A549 (cell line): ENCODE results near the gene KRT40. TPM values are rescaled to one million over a fixed set of nuclear protein-coding genes. Genes with fewer than 3 reads are reported as not detected.

ENCODE experiments used
- ATAC-seq, 2 experiments: fragments of 200-7000 bp in 1 of 2; fragments of >200 bp in 1 of 2; cut with Nextera tagmentation in 1 of 2; cut with Tn5 transposase in 1 of 2; 3 replicates each; pipeline versions ENCODE4 v1.8.0 to v1.9.1; 2018 to 2020; ENCODE audit warnings: mild to moderate bottlenecking in 1 of 2, moderate library complexity in 1 of 2
- CTCF ChIA-PET: fragments of 300-600 bp; sonication (Branson Sonifier 250); formaldehyde crosslinking; extraction: SDS; loops from one replicate; lab custom pipeline; 2021; ENCODE audit warnings: antibody characterized with exemption, inconsistent platforms; lab: Yijun Ruan, JAX
- POLR2A ChIA-PET: fragments of 350-600 bp; formaldehyde crosslinking; extraction: SDS; loops from one replicate; lab custom pipeline; 2021; ENCODE audit warnings: antibody characterized with exemption, inconsistent platforms; lab: Yijun Ruan, JAX
- DNase-seq, 2 experiments: peaks; one replicate each; pipeline versions ENCODE4 v3.0.0 to v3.0.0-alpha.2; 2011 to 2016; ENCODE audit warnings: low read depth in 1 of 2, low spot score in 1 of 2
- FAIRE-seq: peaks from 2 replicates; lab custom pipeline; 2011; peaks lifted over from hg19 to GRCh38; lab: Jason Lieb, UNC
- H3K27ac ChIP-seq, 2 experiments: fragments of >200 bp; sonication (Bioruptor Twin); formaldehyde crosslinking; 3 replicates each; pipeline ENCODE4 v1.5.1; 2016 to 2017
- H3K4me1 ChIP-seq: fragments of >200 bp; sonication (Bioruptor Twin); formaldehyde crosslinking; 3 replicates; pipeline ENCODE4 v1.6.1; 2016
- H3K4me2 ChIP-seq: fragments of >200 bp; sonication (Bioruptor Twin); formaldehyde crosslinking; 3 replicates; pipeline ENCODE4 v1.6.1; 2016
- H3K4me3 ChIP-seq: fragments of >200 bp; sonication (Bioruptor Twin); formaldehyde crosslinking; 3 replicates; pipeline ENCODE4 v1.5.1; 2016
- H3K9me3 ChIP-seq: fragments of >200 bp; sonication (Bioruptor Twin); formaldehyde crosslinking; 3 replicates; pipeline ENCODE4 v1.6.1; 2016
- CBX2 ChIP-seq: fragments of 200-600 bp; sonication (generic); IDR thresholded peaks from 2 replicates; pipeline ENCODE4 v1.6.1; 2016; ENCODE audit warnings: low read depth, mild to moderate bottlenecking, borderline replicate concordance
- CBX8 ChIP-seq: fragments of 200-600 bp; sonication (generic); IDR thresholded peaks from 2 replicates; pipeline ENCODE4 v1.6.1; 2016
- CEBPB ChIP-seq, 2 experiments: fragments of >200 bp in 1 of 2; sonication (Bioruptor Twin) in 1 of 2; formaldehyde crosslinking in 1 of 2; IDR thresholded peaks; 2 replicates each; pipeline ENCODE4 v1.6.1; 2012 to 2016
- CHD2 ChIP-seq: fragments of 150-350 bp; IDR thresholded peaks from 2 replicates; pipeline ENCODE4 v1.6.1; 2014; ENCODE audit warnings: low read length; ENCODE audit not compliant: partially characterized antibody
- EHF ChIP-seq: fragments of 250-450 bp; sonication (Bioruptor Pico); IDR thresholded peaks from 2 replicates; pipeline ENCODE4 v1.5.0; 2020; ENCODE audit warnings: mild to moderate bottlenecking
- EHMT2 ChIP-seq: fragments of 200-600 bp; sonication (generic); IDR thresholded peaks from 2 replicates; pipeline ENCODE4 v1.6.1; 2016; ENCODE audit warnings: antibody characterized with exemption, low read depth, mild to moderate bottlenecking, moderate library complexity
- ESRRA ChIP-seq: fragments of 150-350 bp; IDR thresholded peaks from 2 replicates; pipeline ENCODE4 v1.6.1; 2014; ENCODE audit warnings: mild to moderate bottlenecking, low read length, borderline replicate concordance
- FOSB ChIP-seq: fragments of 250-450 bp; sonication (Bioruptor Pico); IDR thresholded peaks from 2 replicates; pipeline ENCODE4 v1.5.0; 2020; ENCODE audit warnings: mild to moderate bottlenecking, moderate library complexity
- FOSL2 ChIP-seq, 2 experiments: fragments of 450-650 bp in 1 of 2; fragments of >200 bp in 1 of 2; sonication (Bioruptor Twin) in 1 of 2; formaldehyde crosslinking; IDR thresholded peaks; 2 replicates each; pipeline versions ENCODE4 v1.5.0 to v1.6.1; 2016 to 2020; ENCODE audit warnings: mild to moderate bottlenecking in 1 of 2, moderate library complexity in 1 of 2
- HDAC2 ChIP-seq: fragments of 200-600 bp; sonication (generic); IDR thresholded peaks from 2 replicates; pipeline ENCODE4 v1.6.1; 2016
- HOXA7 ChIP-seq: fragments of 250-450 bp; sonication (Bioruptor Pico); IDR thresholded peaks from 2 replicates; pipeline ENCODE4 v1.5.0; 2020; ENCODE audit warnings: mild to moderate bottlenecking, moderate library complexity
- KDM1A ChIP-seq: fragments of 200-600 bp; sonication (generic); IDR thresholded peaks from 2 replicates; pipeline ENCODE4 v1.6.1; 2016; ENCODE audit warnings: low read depth, mild to moderate bottlenecking
- KDM5A ChIP-seq: fragments of 200-600 bp; sonication (generic); IDR thresholded peaks from 2 replicates; pipeline ENCODE4 v1.6.1; 2016; ENCODE audit warnings: antibody characterized with exemption, mild to moderate bottlenecking
- MAZ ChIP-seq: fragments of 150-350 bp; IDR thresholded peaks from 2 replicates; pipeline ENCODE4 v1.6.1; 2014; ENCODE audit warnings: antibody characterized with exemption, low read depth, low read length, borderline replicate concordance
- MYC ChIP-seq: IDR thresholded peaks from 2 replicates; pipeline ENCODE4 v1.6.1; 2012; ENCODE audit warnings: mild to moderate bottlenecking, inconsistent platforms, low read length, improper control_type of control experiment, borderline replicate concordance
- NPAS2 ChIP-seq: fragments of 250-450 bp; sonication (Bioruptor Pico); IDR thresholded peaks from 2 replicates; pipeline ENCODE4 v1.8.0; 2022; ENCODE audit warnings: mild to moderate bottlenecking, moderate library complexity, borderline replicate concordance
- PBX3 ChIP-seq: IDR thresholded peaks from 2 replicates; pipeline ENCODE4 v1.6.1; 2012
- PHF8 ChIP-seq: fragments of 200-600 bp; sonication (generic); IDR thresholded peaks from 2 replicates; pipeline ENCODE4 v1.6.1; 2016; ENCODE audit warnings: low read depth, mild to moderate bottlenecking, antibody characterized with exemption, moderate library complexity, borderline replicate concordance
- POLR2AphosphoS2 ChIP-seq: conservative IDR thresholded peaks from 2 replicates; pipeline ENCODE4 v1.6.1; 2012; ENCODE audit warnings: low read length, improper control_type of control experiment, inconsistent platforms
- RAD21 ChIP-seq, 2 experiments: fragments of >200 bp in 1 of 2; sonication (Bioruptor Twin) in 1 of 2; formaldehyde crosslinking in 1 of 2; IDR thresholded peaks in 1 of 2; conservative IDR thresholded peaks in 1 of 2; 2 replicates in 1 of 2; 3 replicates in 1 of 2; pipeline ENCODE4 v1.6.1; 2012 to 2018; ENCODE audit warnings: inconsistent platforms in 1 of 2
- RARB ChIP-seq: fragments of 250-450 bp; sonication (Bioruptor Pico); IDR thresholded peaks from 2 replicates; pipeline ENCODE4 v1.8.0; 2021; ENCODE audit warnings: mild to moderate bottlenecking, moderate library complexity
- RNF2 ChIP-seq: fragments of 200-600 bp; sonication (generic); IDR thresholded peaks from 2 replicates; pipeline ENCODE4 v1.6.1; 2016; ENCODE audit warnings: low read depth, mild to moderate bottlenecking, antibody characterized with exemption, moderate library complexity, borderline replicate concordance
- SMC3 ChIP-seq: fragments of >200 bp; sonication (Bioruptor Twin); formaldehyde crosslinking; IDR thresholded peaks from 3 replicates; pipeline ENCODE4 v1.6.1; 2018; ENCODE audit warnings: inconsistent platforms
- TP53 ChIP-seq: fragments of 250-450 bp; sonication (Bioruptor Pico); IDR thresholded peaks from 2 replicates; pipeline ENCODE4 v1.5.0; 2021; ENCODE audit warnings: mild to moderate bottlenecking, moderate library complexity
- ZSCAN20 ChIP-seq: fragments of 250-450 bp; sonication (Bioruptor Pico); IDR thresholded peaks from 2 replicates; pipeline ENCODE4 v1.8.0; 2022; ENCODE audit warnings: mild to moderate bottlenecking, moderate library complexity
- WGBS: methylation state at CpG from one replicate; pipeline ENCODE4 v1.1.6; 2017; ENCODE audit errors: missing lambda C conversion rate; 5-methylcytosine and 5-hydroxymethylcytosine counted together
- polyA plus RNA-seq, 4 experiments: library from polyadenylated mRNA; depleted of rRNA in 3 of 4; stranded (reverse); fragments of >200 nt; fragmentation: RNase III in 1 of 4; extraction: RNeasy Plus Mini Kit Qiagen cat#74134 plus additional on column Dnase treatment in 1 of 4; gene quantifications; 2 replicates in 3 of 4; 3 replicates in 1 of 4; pipeline ENCODE4 v1.2.3, GENCODE V29; 2011 to 2017
- TF ChIP-seq, protein P1 (sequence below): fragments of 150-350 bp; IDR thresholded peaks from 2 replicates; pipeline ENCODE4 v1.6.1; 2014; ENCODE audit warnings: low read depth, mild to moderate bottlenecking, low read length
- TF ChIP-seq, protein P2 (sequence below): fragments of >200 bp; sonication (Bioruptor Twin); formaldehyde crosslinking; IDR thresholded peaks from 3 replicates; pipeline ENCODE4 v1.5.1; 2016
- TF ChIP-seq, protein P3 (sequence below): fragments of >200 bp; sonication (Bioruptor Twin); formaldehyde crosslinking; IDR thresholded peaks from 3 replicates; pipeline ENCODE4 v1.6.1; 2016
- TF ChIP-seq, protein P4 (sequence below): IDR thresholded peaks from 2 replicates; pipeline ENCODE4 v1.6.1; 2012

KRT40 gene
- polyA plus RNA-seq, 2 of the 4 experiments (the other 2 are of a cell fraction), result not detected

DNA sequence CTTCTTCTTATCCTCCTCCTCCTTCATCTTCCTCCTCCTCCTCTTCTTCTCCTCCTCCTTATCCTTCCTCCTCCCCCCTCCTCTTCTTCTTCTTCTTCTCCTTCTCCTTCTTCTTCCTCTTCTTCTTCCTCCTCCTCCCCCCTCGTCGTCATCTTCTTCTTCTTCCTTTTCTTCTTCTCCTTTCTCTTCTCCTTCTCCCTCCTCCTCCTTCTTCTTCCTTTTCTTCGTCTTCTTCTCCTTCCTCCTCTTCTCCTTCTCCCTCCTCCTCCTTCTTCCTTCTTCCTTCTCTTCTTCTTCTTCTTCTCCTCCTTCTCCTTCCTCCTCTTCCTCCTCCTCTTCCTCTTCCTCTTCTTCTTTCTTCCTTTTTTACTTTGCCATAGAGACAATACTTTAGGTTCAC is 41.6 kb downstream of the KRT40 start (continued):
- no peak for TF ChIP-seq FOSB (CRISPR knock-in tag)
- no peak for TF ChIP-seq CEBPB (IDR thresholded peaks at IDR 0.05)
- TF ChIP-seq, protein P1, sequence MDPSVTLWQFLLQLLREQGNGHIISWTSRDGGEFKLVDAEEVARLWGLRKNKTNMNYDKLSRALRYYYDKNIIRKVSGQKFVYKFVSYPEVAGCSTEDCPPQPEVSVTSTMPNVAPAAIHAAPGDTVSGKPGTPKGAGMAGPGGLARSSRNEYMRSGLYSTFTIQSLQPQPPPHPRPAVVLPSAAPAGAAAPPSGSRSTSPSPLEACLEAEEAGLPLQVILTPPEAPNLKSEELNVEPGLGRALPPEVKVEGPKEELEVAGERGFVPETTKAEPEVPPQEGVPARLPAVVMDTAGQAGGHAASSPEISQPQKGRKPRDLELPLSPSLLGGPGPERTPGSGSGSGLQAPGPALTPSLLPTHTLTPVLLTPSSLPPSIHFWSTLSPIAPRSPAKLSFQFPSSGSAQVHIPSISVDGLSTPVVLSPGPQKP, result no peak
- no peak for TF ChIP-seq EHMT2
- no peak for TF ChIP-seq ZSCAN20

DNA sequence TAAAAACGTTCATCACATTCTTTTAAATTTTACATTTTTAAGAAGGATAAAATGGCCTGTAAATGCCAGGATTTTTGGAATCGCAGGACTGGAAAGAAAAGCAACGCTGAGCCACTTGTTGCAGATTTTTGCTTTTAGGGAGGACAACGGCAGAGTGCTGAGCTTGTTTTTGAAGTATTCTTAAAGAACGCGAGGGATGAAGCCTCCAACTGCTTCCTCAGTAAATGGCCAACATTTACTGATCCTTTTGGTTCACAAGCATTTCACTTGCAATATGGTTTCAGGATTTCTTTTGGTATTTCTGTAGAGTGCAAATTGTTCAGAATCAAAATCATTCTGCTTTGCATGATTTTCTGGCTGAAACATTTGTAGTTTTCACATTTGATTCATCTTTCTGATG is 43.9 kb downstream of the KRT40 start:
- Histone ChIP-seq H3K9me3 (no peaks in the 10 kb centered on the region), H3K4me3 (no peak overlapping the region), H3K27ac (no peak overlapping the region), H3K4me2 (no peak overlapping the region), H3K4me1 (no peaks in the 10 kb centered on the region)
- peak; percentile 32 for FAIRE-seq
- ChIA-PET POLR2A (no interaction called here), CTCF (interaction anchor here (1.6 kb wide), 1 partner anchor 722 kb away, joined by 3 read pairs; no protein-coding TSS in a partner anchor)
- no peak for DNase-seq
- 82% methylated on average over 6 of the region's 6 CpGs for WGBS
- ATAC-seq, result no peak
- TF ChIP-seq, protein P2, sequence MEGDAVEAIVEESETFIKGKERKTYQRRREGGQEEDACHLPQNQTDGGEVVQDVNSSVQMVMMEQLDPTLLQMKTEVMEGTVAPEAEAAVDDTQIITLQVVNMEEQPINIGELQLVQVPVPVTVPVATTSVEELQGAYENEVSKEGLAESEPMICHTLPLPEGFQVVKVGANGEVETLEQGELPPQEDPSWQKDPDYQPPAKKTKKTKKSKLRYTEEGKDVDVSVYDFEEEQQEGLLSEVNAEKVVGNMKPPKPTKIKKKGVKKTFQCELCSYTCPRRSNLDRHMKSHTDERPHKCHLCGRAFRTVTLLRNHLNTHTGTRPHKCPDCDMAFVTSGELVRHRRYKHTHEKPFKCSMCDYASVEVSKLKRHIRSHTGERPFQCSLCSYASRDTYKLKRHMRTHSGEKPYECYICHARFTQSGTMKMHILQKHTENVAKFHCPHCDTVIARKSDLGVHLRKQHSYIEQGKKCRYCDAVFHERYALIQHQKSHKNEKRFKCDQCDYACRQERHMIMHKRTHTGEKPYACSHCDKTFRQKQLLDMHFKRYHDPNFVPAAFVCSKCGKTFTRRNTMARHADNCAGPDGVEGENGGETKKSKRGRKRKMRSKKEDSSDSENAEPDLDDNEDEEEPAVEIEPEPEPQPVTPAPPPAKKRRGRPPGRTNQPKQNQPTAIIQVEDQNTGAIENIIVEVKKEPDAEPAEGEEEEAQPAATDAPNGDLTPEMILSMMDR, result no peak
- TF ChIP-seq KDM1A (no peak), RNF2 (no peak), HDAC2 (no peak), SMC3 (no peak), POLR2AphosphoS2 (no peak), FOSL2 (IDR thresholded peaks at IDR 0.05) (no peak), FOSL2 (CRISPR knock-in tag; IDR thresholded peaks at IDR 0.05) (no peak), MYC (no peak), MAZ (no peak), EHF (CRISPR knock-in tag) (no peak), NPAS2 (no peak), CBX8 (no peak), HOXA7 (CRISPR knock-in tag) (no peak), PHF8 (no peak)
- TF ChIP-seq, protein P3, sequence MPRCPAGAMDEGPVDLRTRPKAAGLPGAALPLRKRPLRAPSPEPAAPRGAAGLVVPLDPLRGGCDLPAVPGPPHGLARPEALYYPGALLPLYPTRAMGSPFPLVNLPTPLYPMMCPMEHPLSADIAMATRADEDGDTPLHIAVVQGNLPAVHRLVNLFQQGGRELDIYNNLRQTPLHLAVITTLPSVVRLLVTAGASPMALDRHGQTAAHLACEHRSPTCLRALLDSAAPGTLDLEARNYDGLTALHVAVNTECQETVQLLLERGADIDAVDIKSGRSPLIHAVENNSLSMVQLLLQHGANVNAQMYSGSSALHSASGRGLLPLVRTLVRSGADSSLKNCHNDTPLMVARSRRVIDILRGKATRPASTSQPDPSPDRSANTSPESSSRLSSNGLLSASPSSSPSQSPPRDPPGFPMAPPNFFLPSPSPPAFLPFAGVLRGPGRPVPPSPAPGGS, result no peak
- TF ChIP-seq, protein P4, sequence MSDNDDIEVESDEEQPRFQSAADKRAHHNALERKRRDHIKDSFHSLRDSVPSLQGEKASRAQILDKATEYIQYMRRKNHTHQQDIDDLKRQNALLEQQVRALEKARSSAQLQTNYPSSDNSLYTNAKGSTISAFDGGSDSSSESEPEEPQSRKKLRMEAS, result no peak

GRCh38 chr17:40938981-40939380 is 45.1 kb downstream of the KRT40 start:
- no peaks in the 10 kb centered on the region for H3K4me1 ChIP-seq
- no peaks in the 10 kb centered on the region for H3K9me3 ChIP-seq
- ChIA-PET CTCF (no interaction called here), POLR2A (no interaction called here)
- FAIRE-seq, result no peak
- 90% methylated on average over 3 of the region's 3 CpGs for whole genome bisulfite sequencing
- TF ChIP-seq POLR2AphosphoS2 (no peak), RAD21 (conservative IDR thresholded peaks at IDR 0.05 in 1 of 2, IDR thresholded peaks at IDR 0.05 in 1 of 2) (no peak), HDAC2 (no peak), KDM5A (no peak), RNF2 (no peak), CHD2 (no peak), CBX2 (no peak), TP53 (CRISPR knock-in tag) (no peak), EHMT2 (no peak), PBX3 (no peak), MYC (no peak), ESRRA (no peak), RARB (CRISPR knock-in tag) (no peak), CEBPB (IDR thresholded peaks at IDR 0.05) (no peak), PHF8 (no peak), FOSL2 (IDR thresholded peaks at IDR 0.05) (no peak), FOSL2 (CRISPR knock-in tag; IDR thresholded peaks at IDR 0.05) (no peak)
- TF ChIP-seq, protein P3, result no peak
- H3K4me2 ChIP-seq, result no peak overlapping the region
- no peak overlapping the region for H3K4me3 ChIP-seq
- no peak overlapping the region for H3K27ac ChIP-seq
- ATAC-seq, result no peak
- no peak for DNase-seq
